Neural cell (in vitro differentiated cells): ENCODE measurements around the gene TTC21B.

ENCODE experiments used
- EP300 ChIP-seq: fragments of 450-650 bp; conservative IDR thresholded peaks from 2 replicates; pipeline ENCODE4 v1.6.1; 2014; ENCODE audit warnings: antibody characterized with exemption, mild to moderate bottlenecking, moderate library complexity; ENCODE audit not compliant: poor library complexity, severe bottlenecking
- EZH2 ChIP-seq: fragments of 200-600, 300-800 bp; shearing (Covaris generic), sonication (generic); IDR thresholded peaks from 2 replicates; pipeline ENCODE4 v1.6.1; 2014; ENCODE audit warnings: antibody characterized with exemption, low read length, borderline replicate concordance, mild to moderate bottlenecking; ENCODE audit not compliant: insufficient read depth, poor library complexity, severe bottlenecking
- MXI1 ChIP-seq: fragments of 450-650 bp; conservative IDR thresholded peaks from 2 replicates; pipeline ENCODE4 v1.6.1; 2014; ENCODE audit warnings: antibody characterized with exemption, mild to moderate bottlenecking; ENCODE audit not compliant: poor library complexity, severe bottlenecking
- SMC3 ChIP-seq: fragments of 450-650 bp; conservative IDR thresholded peaks from 2 replicates; pipeline ENCODE4 v1.6.1; 2014; ENCODE audit warnings: antibody characterized with exemption, mild to moderate bottlenecking, moderate library complexity; ENCODE audit not compliant: poor library complexity
- TF ChIP-seq, protein P1 (sequence below): fragments of 450-650 bp; IDR thresholded peaks from 2 replicates; pipeline ENCODE4 v1.5.1; 2014; ENCODE audit warnings: antibody characterized with exemption, mild to moderate bottlenecking, moderate library complexity; ENCODE audit not compliant: poor library complexity, severe bottlenecking

DNA sequence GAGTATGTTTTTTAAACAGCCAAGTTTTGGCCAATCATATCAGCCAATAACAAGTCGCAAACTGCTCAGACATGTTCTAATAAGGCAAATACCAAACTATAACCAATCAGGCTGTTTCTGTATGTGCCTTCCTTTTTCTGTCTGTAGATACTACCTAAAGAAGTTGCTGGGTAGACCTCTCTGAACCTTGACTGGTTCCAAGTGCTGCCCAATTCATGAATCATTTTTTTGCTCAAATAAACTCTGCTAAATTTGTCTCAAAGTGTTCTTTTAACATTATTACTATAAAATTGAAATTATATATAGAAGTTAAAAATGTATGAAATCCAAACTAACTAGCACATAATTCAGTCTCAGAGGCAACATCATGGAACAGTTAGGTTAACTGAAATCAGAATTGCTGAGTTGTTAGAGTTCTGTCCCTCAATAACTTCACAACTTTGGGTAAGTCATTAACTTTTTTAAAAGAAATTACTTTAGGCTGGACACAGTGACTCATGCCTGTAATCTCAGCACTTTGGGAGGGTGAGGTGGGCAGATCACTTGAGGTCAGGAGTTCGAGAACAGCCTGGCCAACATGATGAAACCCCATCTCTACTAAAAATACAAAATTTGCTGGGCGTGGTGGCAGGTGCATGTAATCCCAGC is 4.9 kb upstream of the TTC21B start:
- TF ChIP-seq EP300 (no peak), MXI1 (no peak), SMC3 (no peak), EZH2 (no peak)
- TF ChIP-seq, protein P1, sequence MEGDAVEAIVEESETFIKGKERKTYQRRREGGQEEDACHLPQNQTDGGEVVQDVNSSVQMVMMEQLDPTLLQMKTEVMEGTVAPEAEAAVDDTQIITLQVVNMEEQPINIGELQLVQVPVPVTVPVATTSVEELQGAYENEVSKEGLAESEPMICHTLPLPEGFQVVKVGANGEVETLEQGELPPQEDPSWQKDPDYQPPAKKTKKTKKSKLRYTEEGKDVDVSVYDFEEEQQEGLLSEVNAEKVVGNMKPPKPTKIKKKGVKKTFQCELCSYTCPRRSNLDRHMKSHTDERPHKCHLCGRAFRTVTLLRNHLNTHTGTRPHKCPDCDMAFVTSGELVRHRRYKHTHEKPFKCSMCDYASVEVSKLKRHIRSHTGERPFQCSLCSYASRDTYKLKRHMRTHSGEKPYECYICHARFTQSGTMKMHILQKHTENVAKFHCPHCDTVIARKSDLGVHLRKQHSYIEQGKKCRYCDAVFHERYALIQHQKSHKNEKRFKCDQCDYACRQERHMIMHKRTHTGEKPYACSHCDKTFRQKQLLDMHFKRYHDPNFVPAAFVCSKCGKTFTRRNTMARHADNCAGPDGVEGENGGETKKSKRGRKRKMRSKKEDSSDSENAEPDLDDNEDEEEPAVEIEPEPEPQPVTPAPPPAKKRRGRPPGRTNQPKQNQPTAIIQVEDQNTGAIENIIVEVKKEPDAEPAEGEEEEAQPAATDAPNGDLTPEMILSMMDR = no peak
